Activated CD4-positive, alpha-beta T cell treated with anti-CD3 and anti-CD28 coated beads, Interleukin-2, Interleukin-4, amounts not matched to agents 100 ng/mL and 50 ng/mL, durations not matched to agents 16 hours and 8 hours (primary cell): ENCODE measurements around the gene FGFBP1.

ENCODE experiments used
- DNase-seq: peaks from one replicate; pipeline ENCODE4 v3.0.0-alpha.2; 2020; ENCODE audit warnings: low spot score

Gene FGFBP1

DNA sequence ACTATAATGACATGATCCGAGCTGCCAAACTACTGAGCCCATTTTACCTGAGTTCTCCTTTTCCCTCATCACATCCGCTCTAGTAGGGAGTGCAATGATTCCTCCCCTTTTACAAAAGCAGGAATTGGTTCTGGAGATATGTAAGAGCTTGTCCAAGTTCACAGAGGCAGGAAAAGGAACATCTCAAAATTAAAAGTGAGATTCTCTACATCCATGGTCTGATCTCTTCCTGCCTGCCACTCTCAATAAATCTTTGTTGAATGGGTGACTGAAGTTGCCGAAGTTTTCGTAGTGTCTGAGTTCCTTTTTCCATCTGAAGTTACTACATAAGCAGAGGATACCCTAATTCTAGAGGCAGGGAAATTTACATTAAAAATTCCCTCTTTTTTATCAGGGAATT, at the start of gene FGFBP1:
Gene FGFBP1 (minus strand): TSS at position 101 of the 400 bp plus-strand sequence. CDS start 2,108 bp downstream, outside the sequence.
- DNase-seq = no peak

DNA sequence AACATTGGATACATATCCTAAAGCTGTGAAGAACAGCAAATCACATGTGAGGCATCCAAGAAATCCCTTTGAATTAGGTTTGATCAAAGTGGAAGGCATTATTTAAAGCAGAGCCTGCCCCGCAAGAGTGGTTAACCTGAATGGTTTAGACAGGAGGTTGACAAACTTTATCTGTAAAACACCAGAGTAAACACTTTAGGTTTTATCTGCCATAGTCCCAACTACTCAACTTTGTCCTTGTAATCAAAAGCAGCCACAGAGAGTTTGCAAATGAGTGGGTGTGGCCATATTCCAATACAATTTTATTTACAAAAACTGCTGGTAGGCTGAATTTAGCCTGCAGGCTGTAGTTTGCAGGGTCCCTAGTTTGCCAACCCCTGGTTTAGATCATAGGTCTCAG, 49.7 kb upstream of the FGFBP1 start:
- DNase-seq = no peak

- DNase-seq = no peak
Observed at GRCh38 chr4:15986907-15987306, 48.4 kb upstream of the FGFBP1 start.

GRCh38 chr4:15983610-15984009, 45.1 kb upstream of the FGFBP1 start:
- DNase-seq = no peak

GRCh38 chr4:15982842-15983524, 44.4 kb upstream of the FGFBP1 start:
- DNase-seq = no peak

DNA sequence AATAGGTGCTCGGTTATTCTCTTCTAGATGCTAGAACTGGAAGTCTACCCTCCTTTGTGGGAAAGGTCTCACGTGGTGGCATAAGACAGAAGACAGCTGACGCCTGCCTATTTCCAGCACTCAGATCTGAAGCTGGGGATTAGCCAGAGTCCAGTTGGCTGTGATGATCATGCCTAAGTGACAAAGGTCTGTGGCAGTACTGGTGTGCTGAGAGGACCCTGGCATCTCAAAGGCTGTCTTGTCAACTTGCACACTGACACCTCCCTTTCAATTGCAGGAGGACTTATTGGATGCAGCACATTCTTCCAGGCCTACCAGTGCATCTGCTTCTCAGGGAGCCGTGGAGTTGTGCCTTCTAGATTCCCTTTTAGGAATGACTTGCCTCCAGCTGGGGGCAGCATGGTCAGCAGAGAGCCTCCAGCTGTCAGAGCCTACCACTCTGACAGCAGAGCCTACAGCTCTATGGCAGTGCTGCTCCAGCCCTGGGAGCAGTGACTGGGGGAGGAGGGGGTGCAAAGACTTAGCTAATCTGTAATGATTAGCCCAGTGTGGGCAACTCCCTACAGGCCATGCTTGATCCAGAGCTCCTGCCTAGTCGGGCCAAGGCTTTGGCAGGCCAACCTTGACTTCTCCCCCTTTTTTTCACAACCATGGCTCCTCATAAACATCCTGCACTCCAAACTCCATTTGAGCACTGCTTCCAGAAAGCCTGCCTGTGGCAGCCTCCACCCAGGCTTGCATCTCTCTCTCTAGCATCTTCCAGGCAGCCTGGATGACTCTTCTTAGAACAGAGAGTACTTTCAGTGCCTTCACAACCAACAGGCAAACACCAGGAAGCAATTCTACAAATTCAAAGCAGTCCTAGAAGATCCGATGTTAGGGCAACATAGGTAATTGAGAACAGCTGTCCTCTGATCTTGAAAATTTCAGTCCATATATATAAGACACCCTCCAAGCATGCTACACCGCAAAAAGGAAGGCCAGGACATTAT, 38.2 kb upstream of the FGFBP1 start:
- DNase-seq = no peak

DNA sequence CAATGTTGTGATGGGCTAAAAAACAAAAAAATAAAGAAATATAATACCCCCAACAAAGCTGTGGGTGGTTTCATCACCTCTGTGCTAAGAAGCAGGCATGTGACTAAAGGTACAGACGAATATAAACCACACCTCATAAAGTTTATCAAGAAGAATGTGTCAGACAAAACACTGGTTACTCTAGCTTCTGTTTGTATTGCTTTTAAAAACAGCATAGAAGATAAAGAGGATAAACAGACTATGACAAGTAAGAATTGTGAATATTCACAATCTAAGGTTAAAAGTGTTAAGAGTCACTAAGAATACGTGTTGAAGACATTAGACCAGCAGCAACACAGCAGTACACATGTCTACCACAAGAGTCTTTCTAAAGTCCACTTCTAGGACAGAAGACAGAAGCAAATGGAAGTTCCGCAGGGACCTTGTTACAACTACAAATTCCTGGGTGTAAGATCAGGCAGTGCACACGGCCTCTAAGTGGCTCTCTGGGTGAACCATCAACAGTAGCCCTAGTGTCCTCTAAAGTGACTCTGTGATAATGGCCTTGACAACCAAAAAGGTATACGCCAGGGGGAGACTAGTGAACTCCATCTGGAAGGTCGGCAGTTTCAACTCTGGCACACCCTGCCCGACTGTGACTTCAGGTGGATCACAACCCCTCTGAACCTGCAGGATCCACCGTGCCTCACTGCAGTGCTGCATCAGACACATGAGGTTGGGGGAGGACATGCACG, 32.7 kb upstream of the FGFBP1 start:
- no peak for DNase-seq

GRCh38 chr4:15968551-15969300, 30.2 kb upstream of the FGFBP1 start:
- no peak for DNase-seq

DNA sequence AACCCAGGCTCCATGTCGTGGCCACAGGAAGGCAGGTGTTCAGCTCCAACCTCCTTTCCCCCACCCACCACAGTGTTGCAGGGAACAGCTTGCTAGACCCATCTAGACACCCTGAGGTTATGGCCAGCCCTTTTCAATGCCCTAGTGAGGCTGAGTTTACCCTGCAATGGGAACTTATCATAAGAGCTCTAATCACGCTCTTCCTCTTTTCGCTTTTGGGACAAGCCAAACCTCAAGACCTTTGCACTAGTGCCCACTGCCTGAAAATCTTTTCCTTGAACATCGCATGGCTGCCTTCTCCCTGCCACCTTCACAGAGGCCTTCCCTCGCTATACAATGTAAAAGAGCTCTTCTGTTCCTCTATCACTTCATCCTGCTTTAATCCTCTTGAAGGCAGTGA, 26.8 kb upstream of the FGFBP1 start:
- no peak for DNase-seq

- DNase-seq = no peak
Observed at GRCh38 chr4:15964159-15964558, 25.6 kb upstream of the FGFBP1 start.

- DNase-seq = peak; percentile 19
Observed at GRCh38 chr4:15963576-15963975, 25.0 kb upstream of the FGFBP1 start.

GRCh38 chr4:15963001-15963451, 24.5 kb upstream of the FGFBP1 start, which contains the start of gene FGFBP2:
FGFBP2 (minus strand) TSS chr4:15963175; CDS start chr4:15963129, 46 bp downstream.
- DNase-seq = peak; percentile 45

DNA sequence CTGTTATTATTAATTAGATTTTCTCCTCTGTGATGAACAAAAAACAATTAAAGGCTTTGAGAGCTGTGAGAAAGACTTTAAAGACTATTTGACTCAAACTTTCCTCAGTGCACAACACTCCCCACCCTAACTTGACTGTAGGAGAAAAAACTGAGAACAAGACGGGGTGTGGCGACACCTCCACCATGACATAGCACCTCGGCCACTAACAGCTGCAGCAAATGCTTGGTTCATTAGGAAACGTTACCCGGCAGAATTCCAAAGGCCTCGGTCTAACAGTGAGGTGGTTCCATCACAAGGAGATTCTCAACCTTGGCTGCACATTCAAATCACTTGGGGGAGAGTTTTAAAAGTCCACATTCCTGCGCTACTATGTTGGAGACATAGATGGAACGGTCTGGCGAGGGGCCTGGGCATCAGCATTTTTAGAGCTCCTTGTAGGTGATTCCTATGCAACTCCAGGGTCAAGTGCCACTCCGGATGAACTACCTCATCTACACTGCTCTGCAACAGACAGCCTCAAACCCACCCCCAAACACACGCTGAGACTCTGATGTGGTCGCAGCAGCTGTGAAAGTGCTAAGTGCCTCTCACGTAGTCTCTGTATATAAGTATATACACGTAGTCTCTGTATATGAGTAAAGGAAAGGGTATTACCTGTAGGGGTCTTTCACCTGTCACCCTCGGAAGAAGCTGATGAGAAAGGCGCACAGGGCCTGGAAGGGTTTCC, 23.4 kb upstream of the FGFBP1 start:
- no peak for DNase-seq

DNA sequence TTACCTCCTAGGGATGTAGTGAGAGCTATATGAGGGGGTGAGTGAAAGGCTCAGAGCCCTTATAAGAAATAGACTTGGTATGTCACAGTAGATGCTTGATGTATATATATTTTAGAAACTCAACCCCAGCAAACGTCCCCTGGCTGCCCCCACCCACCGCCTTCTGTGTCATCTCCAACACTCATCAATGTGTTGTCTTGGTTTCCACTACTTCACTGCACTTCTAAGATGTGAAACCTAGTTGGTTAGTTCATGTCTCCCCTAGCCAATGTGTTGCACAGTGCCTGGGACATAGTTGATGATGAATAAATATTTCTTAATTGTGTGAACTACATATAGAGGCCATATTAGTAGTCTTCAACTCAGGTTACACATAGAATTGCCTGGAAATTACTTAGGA, 20.0 kb upstream of the FGFBP1 start:
- DNase-seq = no peak

- peak; percentile 73 for DNase-seq
Observed at GRCh38 chr4:15956179-15956850, 17.8 kb upstream of the FGFBP1 start.

- DNase-seq = no peak
Observed at GRCh38 chr4:15955670-15956069, 17.1 kb upstream of the FGFBP1 start.

- DNase-seq = no peak
Observed at GRCh38 chr4:15953625-15954024, 15.1 kb upstream of the FGFBP1 start.

- no peak for DNase-seq
Observed at GRCh38 chr4:15951781-15952180, 13.2 kb upstream of the FGFBP1 start.

GRCh38 chr4:15948826-15949225, 10.3 kb upstream of the FGFBP1 start:
- no peak for DNase-seq

DNA sequence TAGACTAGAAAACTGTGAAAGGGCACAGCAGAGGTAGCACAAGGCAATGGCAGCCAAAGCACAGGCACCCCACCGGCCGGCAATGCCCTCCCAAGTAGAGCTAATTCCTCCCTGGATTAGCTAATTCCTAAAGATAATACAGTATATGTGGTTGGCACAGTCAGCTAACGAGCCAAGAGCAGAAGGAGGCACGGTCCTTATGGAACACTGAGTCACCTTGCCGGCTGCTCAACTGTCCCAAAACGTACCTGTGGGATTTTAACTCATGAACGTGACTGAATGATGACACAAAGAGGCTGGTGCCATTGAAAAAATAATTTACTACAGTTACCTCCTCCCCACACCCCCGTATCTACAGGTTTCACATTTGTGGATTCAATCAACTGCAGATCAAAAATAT, 9.1 kb upstream of the FGFBP1 start:
- no peak for DNase-seq
